Endothelial cell of umbilical vein (primary cell): ENCODE data around the gene RNF126. TPM values are rescaled to one million over a fixed set of nuclear protein-coding genes. Genes with fewer than 3 reads are reported as not detected.

Experiments used
- BruUV-seq: library from RNA; stranded (reverse); fragments of 400-500 nt; replicated peaks from 2 replicates; lab custom pipeline; 2021; lab: Mats Ljungman, UMichigan
- CTCF ChIA-PET: fragments of 300-600, 350-600 bp; sonication (Branson Sonifier 250); formaldehyde crosslinking; loops from one replicate; lab custom pipeline; 2021; ENCODE audit warnings: antibody characterized with exemption, inconsistent platforms; lab: Charles Lee
- POLR2A ChIA-PET: fragments of 300-600, 350-600 bp; sonication (Branson Sonifier 250); formaldehyde crosslinking; loops from one replicate; lab custom pipeline; 2021; ENCODE audit warnings: antibody characterized with exemption, inconsistent platforms; lab: Charles Lee
- DNase-seq: peaks from one replicate; pipeline ENCODE4 v3.0.0-alpha.2; 2011; ENCODE audit warnings: low read depth, low spot score
- FAIRE-seq: peaks from 2 replicates; lab custom pipeline; 2011; peaks lifted over from hg19 to GRCh38; lab: Jason Lieb, UNC
- H2AFZ ChIP-seq: 2 replicates; pipeline ENCODE4 v1.6.0; 2012; ENCODE audit warnings: low read depth, low read length, control low read depth, inconsistent platforms
- H3K27ac ChIP-seq: 2 replicates; pipeline ENCODE4 v1.5.1; 2011; ENCODE audit warnings: low read depth, mild to moderate bottlenecking, control low read depth, low read length, moderate library complexity; ENCODE audit not compliant: insufficient read depth
- H3K27me3 ChIP-seq, 2 experiments: 2 replicates each; pipeline versions ENCODE4 v1.6.0 to v1.6.1; 2011; ENCODE audit warnings: low read length in 2 of 2, mixed read lengths in 1 of 2; ENCODE audit not compliant: control insufficient read depth in 2 of 2, insufficient read depth in 2 of 2
- H3K36me3 ChIP-seq, 2 experiments: 2 replicates in 1 of 2; 3 replicates in 1 of 2; pipeline ENCODE4 v1.5.1; 2011; ENCODE audit warnings: low read length in 2 of 2, mild to moderate bottlenecking in 1 of 2, moderate library complexity in 1 of 2; ENCODE audit not compliant: control insufficient read depth in 2 of 2, insufficient read depth in 2 of 2; ENCODE audit errors: extremely low read depth in 1 of 2
- H3K4me1 ChIP-seq: 3 replicates; pipeline ENCODE4 v1.5.1; 2011; ENCODE audit warnings: mild to moderate bottlenecking, low read length; ENCODE audit not compliant: control insufficient read depth, insufficient read depth; ENCODE audit errors: extremely low read depth
- H3K4me2 ChIP-seq: 2 replicates; pipeline ENCODE4 v1.6.1; 2011; ENCODE audit warnings: low read length, control low read depth, mixed read lengths; ENCODE audit not compliant: insufficient read depth
- H3K4me3 ChIP-seq, 3 experiments: fragments of 200-600 bp in 1 of 3; sonication (generic), shearing (Covaris generic) in 1 of 3; replicated peaks in 1 of 3; 2 replicates each; pipeline ENCODE4 v1.5.1; 2011 to 2016; ENCODE audit warnings: control low read depth in 3 of 3, low read length in 3 of 3, mild to moderate bottlenecking in 2 of 3, inconsistent platforms in 1 of 3, low read depth in 1 of 3, moderate library complexity in 1 of 3; ENCODE audit not compliant: insufficient read depth in 1 of 3
- H3K79me2 ChIP-seq: 2 replicates; pipeline ENCODE4 v1.6.0; 2012; ENCODE audit warnings: low read length, inconsistent platforms; ENCODE audit not compliant: control insufficient read depth, insufficient read depth
- H3K9ac ChIP-seq: replicated peaks from 2 replicates; pipeline ENCODE3; 2011; ENCODE audit warnings: low read length, control low read depth; ENCODE audit not compliant: insufficient read depth; ENCODE audit errors: extremely low read depth
- H3K9me1 ChIP-seq: replicated peaks from 3 replicates; pipeline ENCODE4 v1.6.0; 2011; ENCODE audit warnings: mild to moderate bottlenecking, low read length; ENCODE audit not compliant: control insufficient read depth, insufficient read depth; ENCODE audit errors: extremely low read depth
- H3K9me3 ChIP-seq: replicated peaks from 2 replicates; pipeline ENCODE4 v1.5.1; 2012; ENCODE audit warnings: low read length, inconsistent platforms; ENCODE audit not compliant: control insufficient read depth, insufficient read depth
- H4K20me1 ChIP-seq: replicated peaks from 2 replicates; pipeline ENCODE3; 2011; ENCODE audit warnings: mild to moderate bottlenecking, low read length; ENCODE audit not compliant: control insufficient read depth, insufficient read depth; ENCODE audit errors: extremely low read depth
- CTCF ChIP-seq, 2 donors: IDR thresholded peaks; 1 replicate in 1 of 2; 2 replicates in 1 of 2; pipeline ENCODE4 v1.5.1; 2011; ENCODE audit warnings: low read length in 2 of 2, mild to moderate bottlenecking in 2 of 2, moderate library complexity in 2 of 2, control low read depth in 1 of 2, inconsistent platforms in 1 of 2, low read depth in 1 of 2; ENCODE audit not compliant: insufficient read depth in 1 of 2; ENCODE audit errors: extremely low read depth in 1 of 2
- EZH2 ChIP-seq: IDR thresholded peaks from 2 replicates; pipeline ENCODE4 v1.6.1; 2012; ENCODE audit warnings: borderline replicate concordance, low read depth, mild to moderate bottlenecking, moderate library complexity, low read length, inconsistent platforms; ENCODE audit not compliant: severe bottlenecking
- FOS ChIP-seq: IDR thresholded peaks from 2 replicates; pipeline ENCODE4 v1.6.1; 2011; ENCODE audit warnings: mild to moderate bottlenecking, low read length, moderate library complexity, borderline replicate concordance; ENCODE audit not compliant: insufficient read depth
- GATA2 ChIP-seq: IDR thresholded peaks from 2 replicates; pipeline ENCODE4 v1.7.0; 2011; ENCODE audit warnings: low read depth, mild to moderate bottlenecking, moderate library complexity, mixed read lengths, low read length; ENCODE audit not compliant: insufficient read length, insufficient read depth
- JUN ChIP-seq: IDR thresholded peaks from 2 replicates; pipeline ENCODE4 v1.6.1; 2011; ENCODE audit warnings: borderline replicate concordance, low read depth; ENCODE audit not compliant: insufficient read length, insufficient read depth
- MAX ChIP-seq: IDR thresholded peaks from 2 replicates; pipeline ENCODE4 v1.6.1; 2011; ENCODE audit not compliant: insufficient read depth, insufficient read length
- MYC ChIP-seq: IDR thresholded peaks from one replicate; pipeline ENCODE4 v1.6.1; 2011; ENCODE audit warnings: mild to moderate bottlenecking, low read depth, low read length
- POLR2A ChIP-seq: IDR thresholded peaks from 2 replicates; pipeline ENCODE4 v1.6.1; 2012; ENCODE audit warnings: low read depth, mild to moderate bottlenecking, control low read depth, low read length
- POLR2AphosphoS5 ChIP-seq: IDR thresholded peaks from 2 replicates; pipeline ENCODE4 v1.6.1; 2012; ENCODE audit warnings: low read depth, mild to moderate bottlenecking, control low read depth, low read length, moderate library complexity; ENCODE audit not compliant: insufficient read depth
- dilution Hi-C: fragments of 300-500 bp; cut with MboI; formaldehyde crosslinking; loops from one replicate; pipeline ENCODE4 v1.15.0; 2019; ENCODE audit warnings: low sequenced_read_pairs; ENCODE audit not compliant: extremely low pct_ligation_motif_present
- intact Hi-C: fragments of 100-400 bp; cut with micrococcal nuclease; formaldehyde crosslinking; loops from one replicate; pipeline ENCODE4 v1.10.0; 2022
- polyA plus RNA-seq, 4 experiments: library from polyadenylated mRNA; depleted of rRNA in 3 of 4; stranded (reverse) in 3 of 4; unstranded in 1 of 4; fragments of >200 nt; gene quantifications; 2 replicates each; pipeline versions ENCODE4 v1.2.1 to v1.2.3, GENCODE V29; 2011 to 2012; ENCODE audit warnings: missing spikeins in 1 of 4
- total RNA-seq: library from RNA; stranded (reverse); gene quantifications from 2 replicates; pipeline ENCODE4 v1.2.3, GENCODE V29; 2021

The RNF126 gene
- total and polyA plus RNA-seq, 2 donors (not counting 3 experiments of a cell fraction or from before 2014, with no cell fraction given), result 19.2 to 61.3 TPM

- no TSS peak for BruUV-seq
- H3K27me3 ChIP-seq, result no peaks in the 10 kb centered on the region
- no peak for DNase-seq
- H3K27ac ChIP-seq, result no peak overlapping the region
- H3K36me3 ChIP-seq, result peaks cover 4 to 12% of the 10 kb centered on the region in 2 experiments
- peaks cover 4% of the 10 kb centered on the region for H3K4me1 ChIP-seq
- dilution Hi-C loops (no loop called here), intact Hi-C loops (no loop called here)
- ChIA-PET POLR2A (no interaction called here), CTCF (no interaction called here)
- H2AFZ ChIP-seq, result no peak overlapping the region
- TF ChIP-seq POLR2AphosphoS5 (no peak), JUN (no peak), CTCF (IDR thresholded peaks at IDR 0.05; ENCODE audit: extremely low read depth in 1 of 2, insufficient read depth in 1 of 2, low read depth in 1 of 2, low read length in 2 of 2) (no peak), MAX (no peak), MYC (no peak), FOS (no peak), GATA2 (no peak), EZH2 (no peak), POLR2A (no peak)
- no peaks in the 10 kb centered on the region for H3K79me2 ChIP-seq
- no peak overlapping the region for H3K9ac ChIP-seq
- no peak overlapping the region for H3K4me3 ChIP-seq
- H3K4me2 ChIP-seq, result no peak overlapping the region
- FAIRE-seq, result no peak
- H3K9me3 ChIP-seq, result no peaks in the 10 kb centered on the region
- no peaks in the 10 kb centered on the region for H4K20me1 ChIP-seq
- no peaks in the 10 kb centered on the region for H3K9me1 ChIP-seq
Observed at GRCh38 chr19:643736-644135, 19.3 kb downstream of the RNF126 start.
